K562 (cell line): ENCODE results near the gene ZNF138. TPM values are rescaled to one million over a fixed set of nuclear protein-coding genes. Genes with fewer than 3 reads are reported as not detected.
"Not testable (repeated sequence)": the region's sequence is repeated elsewhere in the genome, so short reads cannot be mapped to it uniquely, and the experiment has no call there.

Experiments
- ATAC-seq: fragments of 200-7000 bp; cut with Tn5 transposase; 3 replicates; pipeline ENCODE4 v1.9.1; 2020; ENCODE audit warnings: moderate library complexity
- BruUV-seq: library from RNA; stranded (reverse); fragments of 400-500 nt; replicated peaks from 2 replicates; lab custom pipeline; 2021; lab: Mats Ljungman, UMichigan
- CTCF ChIA-PET: fragments of 300-600 bp; formaldehyde crosslinking; extraction: SDS; loops from one replicate; lab custom pipeline; 2021; ENCODE audit warnings: low intra/inter-chr PET ratio; lab: Yijun Ruan, JAX
- POLR2A ChIA-PET: fragments of 300-600, 350-650 bp; sonication (Branson Sonifier 250); formaldehyde crosslinking; extraction: SDS; loops from one replicate; lab custom pipeline; 2021; ENCODE audit warnings: antibody characterized with exemption, inconsistent platforms; lab: Yijun Ruan, JAX
- DNase-seq, 4 experiments: peaks; one replicate each; pipeline versions ENCODE4 v3.0.0 to v3.0.0-alpha.2; 2011 to 2018; ENCODE audit warnings: low spot score in 3 of 4, mixed read lengths in 3 of 4; ENCODE audit errors: extremely low read depth in 1 of 4
- FAIRE-seq: peaks from 2 replicates; lab custom pipeline; 2011; peaks lifted over from hg19 to GRCh38; lab: Jason Lieb, UNC
- H2AFZ ChIP-seq: 2 replicates; pipeline ENCODE4 v1.6.0; 2011; ENCODE audit warnings: low read depth, low read length, control low read depth, inconsistent platforms
- H3K27ac ChIP-seq: fragments of 200-600 bp; 3 replicates; pipeline ENCODE4 v1.8.0; 2011; ENCODE audit warnings: low read depth, mild to moderate bottlenecking, control low read depth, inconsistent platforms, low read length, moderate library complexity, mixed read lengths; ENCODE audit errors: extremely low read depth
- H3K27me3 ChIP-seq, 2 experiments: fragments of 300-600 bp in 1 of 2; 2 replicates in 1 of 2; 3 replicates in 1 of 2; pipeline versions ENCODE4 v1.6.0 to v1.8.0; 2011; ENCODE audit warnings: inconsistent platforms in 2 of 2, low read length in 2 of 2, mild to moderate bottlenecking in 1 of 2, mixed read lengths in 1 of 2, moderate library complexity in 1 of 2; ENCODE audit not compliant: control insufficient read depth in 2 of 2, insufficient read depth in 2 of 2
- H3K36me3 ChIP-seq: fragments of 300-600 bp; 3 replicates; pipeline ENCODE4 v1.8.0; 2011; ENCODE audit warnings: mild to moderate bottlenecking, low read length, inconsistent platforms; ENCODE audit not compliant: control insufficient read depth, insufficient read depth
- H3K4me1 ChIP-seq, 2 experiments: fragments of 200-600 bp in 1 of 2; replicated peaks in 1 of 2; 2 replicates in 1 of 2; 3 replicates in 1 of 2; pipeline versions ENCODE4 v1.5.1 to v1.8.0; 2011; ENCODE audit warnings: inconsistent platforms in 2 of 2, low read length in 2 of 2, mild to moderate bottlenecking in 1 of 2, mixed read lengths in 1 of 2, moderate library complexity in 1 of 2; ENCODE audit not compliant: control insufficient read depth in 2 of 2, insufficient read depth in 2 of 2
- H3K4me2 ChIP-seq: 2 replicates; pipeline ENCODE4 v1.6.1; 2011; ENCODE audit warnings: low read length, control low read depth, inconsistent platforms, mixed read lengths; ENCODE audit not compliant: insufficient read depth
- H3K4me3 ChIP-seq: fragments of 200-600 bp; sonication (generic), shearing (Covaris generic); 2 replicates; pipeline ENCODE4 v1.5.1; 2016; ENCODE audit warnings: control low read depth, inconsistent platforms
- H3K79me2 ChIP-seq: fragments of 200-600 bp; 3 replicates; pipeline ENCODE4 v1.8.0; 2011; ENCODE audit warnings: low read length, inconsistent platforms; ENCODE audit not compliant: control insufficient read depth, insufficient read depth
- H3K9ac ChIP-seq, 2 experiments: 2 replicates each; pipeline versions ENCODE4 v1.6.0 to v1.6.1; 2011; ENCODE audit warnings: low read depth in 2 of 2, low read length in 2 of 2, control low read depth in 1 of 2, inconsistent platforms in 1 of 2, mild to moderate bottlenecking in 1 of 2, mixed read lengths in 1 of 2; ENCODE audit not compliant: insufficient read depth in 1 of 2
- H3K9me1 ChIP-seq: one replicate; pipeline ENCODE4 v1.6.0; 2011; ENCODE audit warnings: inconsistent platforms, mild to moderate bottlenecking, low read length, moderate library complexity; ENCODE audit not compliant: control insufficient read depth, insufficient read depth
- H3K9me3 ChIP-seq: replicated peaks from 2 replicates; pipeline ENCODE4 v1.5.1; 2011; ENCODE audit warnings: low read depth, low read length, inconsistent platforms; ENCODE audit not compliant: control insufficient read depth, insufficient read depth
- H4K20me1 ChIP-seq: replicated peaks from 2 replicates; pipeline ENCODE4 v1.6.1; 2011; ENCODE audit warnings: low read length, inconsistent platforms, mixed read lengths; ENCODE audit not compliant: control insufficient read depth, insufficient read depth
- BRD4 ChIP-seq: fragments of 200-600 bp; sonication (generic); IDR thresholded peaks from 2 replicates; pipeline ENCODE4 v1.6.1; 2017; ENCODE audit warnings: inconsistent platforms
- JUN ChIP-seq, 2 experiments: sonication (generic) in 1 of 2; formaldehyde crosslinking in 1 of 2; IDR thresholded peaks; 2 replicates each; pipeline versions ENCODE4 v1.6.1 to v1.8.0; 2012 to 2022; ENCODE audit warnings: borderline replicate concordance in 2 of 2, mild to moderate bottlenecking in 2 of 2, improper control_type of control experiment in 1 of 2, low read depth in 1 of 2, low read length in 1 of 2, missing genetic modification reagents in 1 of 2
- MAFF ChIP-seq: IDR thresholded peaks from 2 replicates; pipeline ENCODE4 v1.6.1; 2012; ENCODE audit warnings: low read length, improper control_type of control experiment
- ZBTB7A ChIP-seq: IDR thresholded peaks from 2 replicates; pipeline ENCODE4 v1.6.1; 2011; ENCODE audit warnings: low read depth, mild to moderate bottlenecking, low read length, moderate library complexity, borderline replicate concordance; ENCODE audit not compliant: control insufficient read depth
- ZC3H4 ChIP-seq: sonication (generic); formaldehyde crosslinking; IDR thresholded peaks from 2 replicates; pipeline ENCODE4 v1.9.0; 2021; ENCODE audit warnings: missing genetic modification reagents, borderline replicate concordance
- ZNF197 ChIP-seq: fragments of 200-800 bp; sonication (Bioruptor generic); IDR thresholded peaks from 2 replicates; pipeline ENCODE4 v1.6.1; 2016; ENCODE audit warnings: low read depth, missing genetic modification characterization, missing compliant biosample characterization
- ZNF695 ChIP-seq: fragments of 450-650 bp; formaldehyde crosslinking; IDR thresholded peaks from 2 replicates; pipeline ENCODE4 v1.4.0; 2020; ENCODE audit warnings: mild to moderate bottlenecking, moderate library complexity
- WGBS: fragments of 100-300 bp; shearing (Covaris generic); methylation state at CpG from one replicate; pipeline ENCODE4 v1.1.6; 2016; ENCODE audit warnings: low coverage, mixed read lengths; ENCODE audit not compliant: insufficient coverage; ENCODE audit errors: missing lambda C conversion rate; 5-methylcytosine and 5-hydroxymethylcytosine counted together
- in situ Hi-C: fragments of 300-500 bp; cut with MboI; formaldehyde crosslinking; loops from 4 replicates; pipeline ENCODE4 v1.15.0; 2018; ENCODE audit warnings: inconsistent platforms, mixed read lengths
- intact Hi-C: fragments of 100-400 bp; cut with micrococcal nuclease; formaldehyde crosslinking; loops from 2 replicates; pipeline ENCODE4 v1.14.2; 2022
- polyA plus RNA-seq, 8 experiments: library from polyadenylated mRNA; depleted of rRNA in 4 of 8; stranded (reverse) in 5 of 8; unstranded in 3 of 8; fragments of >200 nt; fragmentation: Nextera tagmentation in 2 of 8; fragmentation: Illumina TruSeq in 1 of 8; extraction: Ambion mirVana in 2 of 8; extraction: Trizol in 1 of 8; gene quantifications; 2 replicates each; pipeline versions ENCODE4 v1.2.1 to v1.2.3, GENCODE V29; 2011 to 2014; ENCODE audit warnings: inconsistent platforms in 1 of 8, missing spikeins in 1 of 8
- total RNA-seq, 7 experiments: library from RNA; depleted of rRNA in 6 of 7; stranded (reverse); fragments of >200 nt in 6 of 7; fragmentation: Illumina TruSeq in 2 of 7; extraction: Trizol in 2 of 7; gene quantifications; 2 replicates each; pipeline versions ENCODE4 v1.2.1 to v1.2.3, GENCODE V29; 2011 to 2021; ENCODE audit warnings: low replicate concordance in 1 of 7

Gene ZNF138
- total and polyA plus RNA-seq, 9 of the 15 experiments (the other 6 are each of a cell fraction or from before 2014, with no cell fraction given), result 14.6 to 34.9 (median 22.6) TPM

GRCh38 chr7:64863021-64863420, 68.8 kb downstream of the ZNF138 start:
- BruUV-seq, result no TSS peak
- no peak for FAIRE-seq
- Histone ChIP-seq H3K36me3 (no peaks in the 10 kb centered on the region), H3K27ac (no peak overlapping the region), H3K4me2 (no peak overlapping the region), H2AFZ (no peak overlapping the region), H3K4me3 (no peak overlapping the region), H3K9me3 (peaks cover 3% of the 10 kb centered on the region), H3K9ac (no peak overlapping the region), H3K79me2 (no peaks in the 10 kb centered on the region), H4K20me1 (no peaks in the 10 kb centered on the region), H3K4me1 (no peaks in the 10 kb centered on the region), H3K9me1 (no peaks in the 10 kb centered on the region), H3K27me3 (no peaks in the 10 kb centered on the region)
- no peak for DNase-seq
- intact Hi-C loops, result no loop called here
- POLR2A ChIA-PET, result no interaction called here
- CTCF ChIA-PET, result no interaction called here
- 71% methylated on average over 9 of the region's 9 CpGs for WGBS
- TF ChIP-seq ZNF197 (CRISPR knock-in tag), result no peak
- TF ChIP-seq JUN (IDR thresholded peaks at IDR 0.05; ENCODE audit: borderline replicate concordance, low read depth, low read length), result no peak
- TF ChIP-seq JUN (CRISPR knock-in tag; IDR thresholded peaks at IDR 0.05; ENCODE audit: borderline replicate concordance), result no peak
- TF ChIP-seq ZNF695 (CRISPR knock-in tag), result no peak
- TF ChIP-seq ZBTB7A, result no peak
- TF ChIP-seq BRD4, result no peak
- TF ChIP-seq ZC3H4 (CRISPR knock-in tag), result no peak
- no peak for TF ChIP-seq MAFF
- in situ Hi-C loops, result no loop called here
- no peak for ATAC-seq

GRCh38 chr7:64863530-64863929, 69.3 kb downstream of the ZNF138 start:
- H4K20me1 ChIP-seq, H3K36me3 ChIP-seq, in situ Hi-C loops, H3K9me1 ChIP-seq, POLR2A ChIA-PET, H3K9ac ChIP-seq, H3K27ac ChIP-seq, H3K4me1 ChIP-seq, DNase-seq, H3K9me3 ChIP-seq, H2AFZ ChIP-seq, BruUV-seq, H3K4me2 ChIP-seq, H3K27me3 ChIP-seq, H3K79me2 ChIP-seq, intact Hi-C loops, H3K4me3 ChIP-seq, CTCF ChIA-PET, ATAC-seq, FAIRE-seq: not testable (repeated sequence)
- 30% methylated on average over 3 of the region's 3 CpGs for WGBS
